ENCODE measurements around the gene ANKRD12. TPM values are rescaled to one million over a fixed set of nuclear protein-coding genes. Genes with fewer than 3 reads are reported as not detected.

Gene ANKRD12
- polyA plus RNA-seq, 2 donors = 6.1 to 33.0 TPM

DNA sequence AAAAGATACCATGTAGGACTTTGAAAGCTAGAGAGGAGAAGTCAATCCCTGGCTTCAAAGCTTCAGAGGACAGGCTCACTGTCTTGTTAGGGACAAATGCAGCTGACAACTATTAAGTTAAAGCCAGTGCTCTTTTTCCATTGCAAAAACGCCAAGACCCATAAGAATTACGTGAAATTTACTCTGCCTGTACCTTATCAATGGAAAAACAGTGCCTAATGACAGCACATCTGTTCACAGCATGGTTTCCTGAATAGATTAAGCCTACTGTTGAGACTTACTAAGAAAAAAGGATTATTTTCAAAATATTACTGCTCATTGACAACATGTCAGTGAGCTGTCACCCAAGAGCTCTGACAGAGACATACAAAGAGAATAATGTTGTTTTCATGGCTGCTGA, 52.9 kb downstream of the ANKRD12 start:
- no peak overlapping the region for H3K4me3 ChIP-seq (ENCODE audit: low read depth in 1 of 2, low read length in 2 of 2)
- no peaks in the 10 kb centered on the region for H3K9me3 ChIP-seq (ENCODE audit: control insufficient read depth in 2 of 2, insufficient read depth in 1 of 2, low read depth in 1 of 2, low read length in 1 of 2)
- H3K27me3 ChIP-seq (ENCODE audit: control insufficient read depth in 1 of 2, insufficient read depth in 2 of 2, low read length in 2 of 2) = no peaks in the 10 kb centered on the region
- peaks cover 0 to 2% of the 10 kb centered on the region in 2 donors for H3K36me3 ChIP-seq (ENCODE audit: control insufficient read depth in 2 of 2, insufficient read depth in 2 of 2, low read length in 1 of 2)
- 75 to 97% methylated on average over 2 of the region's 2 CpGs for WGBS, 2 donors
- no peaks in the 10 kb centered on the region for H3K4me1 ChIP-seq (ENCODE audit: control insufficient read depth in 2 of 2, insufficient read depth in 2 of 2, low read length in 1 of 2)
- no peak overlapping the region for H3K27ac ChIP-seq (ENCODE audit: low read depth in 2 of 2, low read length in 1 of 2)

- WGBS, 2 donors = 71 to 78% methylated on average over 2 of the region's 2 CpGs
- H3K4me1 ChIP-seq (ENCODE audit: control insufficient read depth in 2 of 2, insufficient read depth in 2 of 2, low read length in 1 of 2) = no peaks in the 10 kb centered on the region
- H3K36me3 ChIP-seq (ENCODE audit: control insufficient read depth in 2 of 2, insufficient read depth in 2 of 2, low read length in 1 of 2) = peaks cover 0 to 2% of the 10 kb centered on the region in 2 donors
- no peak overlapping the region for H3K27ac ChIP-seq (ENCODE audit: low read depth in 2 of 2, low read length in 1 of 2)
- H3K9me3 ChIP-seq (ENCODE audit: control insufficient read depth in 2 of 2, insufficient read depth in 1 of 2, low read depth in 1 of 2, low read length in 1 of 2) = no peaks in the 10 kb centered on the region
- H3K27me3 ChIP-seq (ENCODE audit: control insufficient read depth in 1 of 2, insufficient read depth in 2 of 2, low read length in 2 of 2) = no peaks in the 10 kb centered on the region
- no peak overlapping the region for H3K4me3 ChIP-seq (ENCODE audit: low read depth in 1 of 2, low read length in 2 of 2)
Measured at GRCh38 chr18:9191658-9192256, 55.2 kb downstream of the ANKRD12 start.

DNA sequence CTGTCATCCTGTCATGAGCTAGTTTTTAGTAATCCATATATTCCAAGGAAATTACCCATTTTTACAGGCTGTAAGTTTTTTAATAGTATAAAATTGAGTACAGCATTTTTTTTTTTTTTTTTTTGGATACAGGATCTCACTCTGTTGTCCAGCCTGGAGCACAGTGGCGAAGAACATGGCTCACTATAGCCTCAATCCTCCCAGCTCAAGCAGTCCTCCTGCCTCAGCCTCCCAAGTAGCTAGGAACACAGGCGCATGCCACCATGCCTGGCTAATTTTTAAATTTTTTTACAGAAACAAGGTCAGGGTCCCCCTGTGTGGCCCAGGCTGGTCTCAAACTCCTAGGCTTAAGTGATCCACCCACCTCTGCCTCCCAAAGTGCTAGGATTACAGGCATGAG, 56.5 kb downstream of the ANKRD12 start:
- Histone ChIP-seq H3K9me3 (ENCODE audit: control insufficient read depth in 2 of 2, insufficient read depth in 1 of 2, low read depth in 1 of 2, low read length in 1 of 2) (no peaks in the 10 kb centered on the region), H3K4me3 (ENCODE audit: low read depth in 1 of 2, low read length in 2 of 2) (no peak overlapping the region), H3K4me1 (ENCODE audit: control insufficient read depth in 2 of 2, insufficient read depth in 2 of 2, low read length in 1 of 2) (no peaks in the 10 kb centered on the region), H3K27ac (ENCODE audit: low read depth in 2 of 2, low read length in 1 of 2) (no peak overlapping the region), H3K36me3 (ENCODE audit: control insufficient read depth in 2 of 2, insufficient read depth in 2 of 2, low read length in 1 of 2) (no peaks in the 10 kb centered on the region), H3K27me3 (ENCODE audit: control insufficient read depth in 1 of 2, insufficient read depth in 2 of 2, low read length in 2 of 2) (no peaks in the 10 kb centered on the region)
- 97 to 99% methylated on average over 2 of the region's 2 CpGs for WGBS, 2 donors

DNA sequence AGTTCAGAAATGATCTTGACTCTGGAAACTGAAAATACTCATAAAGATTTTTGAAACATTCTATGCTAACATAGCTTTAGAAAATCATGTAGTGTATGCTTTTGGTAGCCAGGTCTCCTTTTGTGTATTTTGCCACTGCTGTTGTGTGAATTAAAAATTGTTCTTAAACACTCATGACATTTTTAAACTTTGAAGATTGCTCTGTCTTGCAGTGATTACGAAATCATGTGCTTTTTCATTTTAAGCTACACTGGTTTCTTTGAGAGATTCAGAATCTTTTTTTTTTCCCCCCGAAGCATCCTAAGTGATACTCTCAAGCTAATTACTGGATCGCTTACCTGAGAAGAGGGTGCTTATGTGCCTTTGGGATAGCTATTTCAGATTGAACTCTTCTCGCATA, 60.0 kb downstream of the ANKRD12 start:
- Histone ChIP-seq H3K4me3 (ENCODE audit: low read depth in 1 of 2, low read length in 2 of 2) (no peak overlapping the region), H3K27ac (ENCODE audit: low read depth in 2 of 2, low read length in 1 of 2) (no peak overlapping the region), H3K9me3 (ENCODE audit: control insufficient read depth in 2 of 2, insufficient read depth in 1 of 2, low read depth in 1 of 2, low read length in 1 of 2) (no peaks in the 10 kb centered on the region), H3K27me3 (ENCODE audit: control insufficient read depth in 1 of 2, insufficient read depth in 2 of 2, low read length in 2 of 2) (no peaks in the 10 kb centered on the region), H3K4me1 (ENCODE audit: control insufficient read depth in 2 of 2, insufficient read depth in 2 of 2, low read length in 1 of 2) (no peaks in the 10 kb centered on the region), H3K36me3 (ENCODE audit: control insufficient read depth in 2 of 2, insufficient read depth in 2 of 2, low read length in 1 of 2) (no peaks in the 10 kb centered on the region)
- 96% methylated on average over 4 of the region's 4 CpGs for WGBS, 2 donors

DNA sequence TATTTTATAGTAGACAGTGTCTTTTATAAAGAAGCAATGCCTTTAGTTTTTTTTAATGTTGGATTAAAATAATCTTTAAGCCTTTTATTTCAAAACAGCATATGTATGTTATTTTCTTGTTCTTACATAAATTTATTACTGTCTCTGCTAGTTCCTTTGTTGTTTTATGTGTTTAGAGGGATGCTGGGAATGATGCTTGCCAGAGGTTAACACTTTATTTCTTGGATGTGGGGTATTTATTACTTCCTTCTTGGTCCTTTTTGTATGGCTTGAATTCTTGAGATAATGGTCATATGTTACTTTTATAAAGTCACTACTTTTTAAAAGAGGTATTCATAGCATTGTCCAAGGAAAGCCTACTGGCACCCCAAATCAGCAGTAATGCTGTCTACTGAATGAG, 63.1 kb downstream of the ANKRD12 start:
- Histone ChIP-seq H3K4me3 (ENCODE audit: low read depth in 1 of 2, low read length in 2 of 2) (no peak overlapping the region), H3K4me1 (ENCODE audit: control insufficient read depth in 2 of 2, insufficient read depth in 2 of 2, low read length in 1 of 2) (no peaks in the 10 kb centered on the region), H3K27ac (ENCODE audit: low read depth in 2 of 2, low read length in 1 of 2) (no peak overlapping the region), H3K9me3 (ENCODE audit: control insufficient read depth in 2 of 2, insufficient read depth in 1 of 2, low read depth in 1 of 2, low read length in 1 of 2) (no peaks in the 10 kb centered on the region), H3K36me3 (ENCODE audit: control insufficient read depth in 2 of 2, insufficient read depth in 2 of 2, low read length in 1 of 2) (no peaks in the 10 kb centered on the region), H3K27me3 (ENCODE audit: control insufficient read depth in 1 of 2, insufficient read depth in 2 of 2, low read length in 2 of 2) (no peaks in the 10 kb centered on the region)

DNA sequence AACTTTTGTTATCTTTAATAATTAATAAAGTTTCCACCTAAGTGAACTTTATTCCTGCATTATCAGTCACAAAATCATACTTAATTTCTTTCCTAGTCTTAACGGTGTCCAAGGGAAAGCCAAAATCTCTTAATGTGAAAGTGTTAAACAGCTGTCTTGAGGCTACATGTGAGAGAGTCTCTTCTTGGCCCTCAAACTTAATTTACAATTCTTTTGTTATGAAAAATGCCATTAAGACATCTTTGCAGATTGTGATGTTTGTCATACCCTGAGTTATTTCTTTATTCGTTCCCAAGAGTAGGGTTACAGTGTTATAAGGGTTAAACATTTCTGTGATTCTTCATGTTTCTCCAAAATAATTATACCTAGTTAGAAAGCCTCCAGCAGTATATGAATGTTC, 64.6 kb downstream of the ANKRD12 start:
- Histone ChIP-seq H3K9me3 (ENCODE audit: control insufficient read depth in 2 of 2, insufficient read depth in 1 of 2, low read depth in 1 of 2, low read length in 1 of 2) (no peaks in the 10 kb centered on the region), H3K27me3 (ENCODE audit: control insufficient read depth in 1 of 2, insufficient read depth in 2 of 2, low read length in 2 of 2) (no peaks in the 10 kb centered on the region), H3K4me1 (ENCODE audit: control insufficient read depth in 2 of 2, insufficient read depth in 2 of 2, low read length in 1 of 2) (no peaks in the 10 kb centered on the region), H3K27ac (ENCODE audit: low read depth in 2 of 2, low read length in 1 of 2) (no peak overlapping the region), H3K36me3 (ENCODE audit: control insufficient read depth in 2 of 2, insufficient read depth in 2 of 2, low read length in 1 of 2) (no peaks in the 10 kb centered on the region), H3K4me3 (ENCODE audit: low read depth in 1 of 2, low read length in 2 of 2) (no peak overlapping the region)
- WGBS, 2 donors = 68 to 70% methylated on average over 2 of the region's 2 CpGs

GRCh38 chr18:9204659-9205058, 68.1 kb downstream of the ANKRD12 start:
- no peaks in the 10 kb centered on the region for H3K27me3 ChIP-seq (ENCODE audit: control insufficient read depth in 1 of 2, insufficient read depth in 2 of 2, low read length in 2 of 2)
- WGBS, 2 donors = 96 to 97% methylated on average over 5 of the region's 5 CpGs
- no peaks in the 10 kb centered on the region for H3K36me3 ChIP-seq (ENCODE audit: control insufficient read depth in 2 of 2, insufficient read depth in 2 of 2, low read length in 1 of 2)
- H3K4me1 ChIP-seq (ENCODE audit: control insufficient read depth in 2 of 2, insufficient read depth in 2 of 2, low read length in 1 of 2) = no peaks in the 10 kb centered on the region
- no peak overlapping the region for H3K4me3 ChIP-seq (ENCODE audit: low read depth in 1 of 2, low read length in 2 of 2)
- H3K27ac ChIP-seq (ENCODE audit: low read depth in 2 of 2, low read length in 1 of 2) = no peak overlapping the region
- no peaks in the 10 kb centered on the region for H3K9me3 ChIP-seq (ENCODE audit: control insufficient read depth in 2 of 2, insufficient read depth in 1 of 2, low read depth in 1 of 2, low read length in 1 of 2)

DNA sequence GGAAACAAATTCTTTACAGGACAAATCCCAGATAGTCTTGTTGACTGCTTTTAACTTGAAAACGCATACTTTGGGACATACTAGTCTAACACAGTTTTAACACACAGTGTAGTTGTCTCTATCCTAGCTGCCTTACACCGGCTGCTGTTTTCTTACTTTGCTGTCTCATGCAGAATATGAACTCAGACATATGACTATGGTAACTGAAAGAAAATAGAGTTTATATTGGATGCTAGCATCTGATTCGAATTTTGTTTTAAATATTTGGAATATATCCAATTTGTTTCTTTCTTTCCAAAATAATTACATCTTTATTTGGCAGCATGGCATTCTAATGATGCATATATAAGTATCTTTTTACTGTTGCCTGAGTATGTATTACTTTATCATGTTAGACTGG, 69.8 kb downstream of the ANKRD12 start:
- 68 to 74% methylated on average over 3 of the region's 3 CpGs for WGBS, 2 donors
- H3K27me3 ChIP-seq (ENCODE audit: control insufficient read depth in 1 of 2, insufficient read depth in 2 of 2, low read length in 2 of 2) = no peaks in the 10 kb centered on the region
- H3K36me3 ChIP-seq (ENCODE audit: control insufficient read depth in 2 of 2, insufficient read depth in 2 of 2, low read length in 1 of 2) = no peaks in the 10 kb centered on the region
- no peak overlapping the region for H3K4me3 ChIP-seq (ENCODE audit: low read depth in 1 of 2, low read length in 2 of 2)
- no peaks in the 10 kb centered on the region for H3K4me1 ChIP-seq (ENCODE audit: control insufficient read depth in 2 of 2, insufficient read depth in 2 of 2, low read length in 1 of 2)
- H3K27ac ChIP-seq (ENCODE audit: low read depth in 2 of 2, low read length in 1 of 2) = no peak overlapping the region
- no peaks in the 10 kb centered on the region for H3K9me3 ChIP-seq (ENCODE audit: control insufficient read depth in 2 of 2, insufficient read depth in 1 of 2, low read depth in 1 of 2, low read length in 1 of 2)

DNA sequence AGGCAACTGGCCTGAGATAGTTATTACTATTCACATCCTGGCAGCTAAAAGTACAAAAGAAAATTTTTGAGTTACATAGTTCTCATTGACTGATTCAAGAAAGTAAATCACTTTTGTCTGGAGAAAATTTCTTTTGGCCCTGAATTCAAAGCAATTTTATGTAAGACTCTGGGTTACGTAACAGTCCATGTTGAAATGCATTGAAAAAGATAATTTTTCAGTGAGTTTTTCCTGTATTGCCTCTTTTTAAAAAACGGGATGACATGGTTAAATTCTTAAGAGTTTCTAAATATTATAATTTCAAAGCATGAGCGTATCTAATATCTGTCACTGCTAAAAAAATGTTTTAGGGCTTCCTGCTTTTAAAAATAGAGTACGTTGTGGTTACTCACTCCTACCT, 72.7 kb downstream of the ANKRD12 start:
- Histone ChIP-seq H3K36me3 (ENCODE audit: control insufficient read depth in 2 of 2, insufficient read depth in 2 of 2, low read length in 1 of 2) (no peaks in the 10 kb centered on the region), H3K27me3 (ENCODE audit: control insufficient read depth in 1 of 2, insufficient read depth in 2 of 2, low read length in 2 of 2) (no peaks in the 10 kb centered on the region), H3K9me3 (ENCODE audit: control insufficient read depth in 2 of 2, insufficient read depth in 1 of 2, low read depth in 1 of 2, low read length in 1 of 2) (no peaks in the 10 kb centered on the region), H3K4me3 (ENCODE audit: low read depth in 1 of 2, low read length in 2 of 2) (no peak overlapping the region), H3K4me1 (ENCODE audit: control insufficient read depth in 2 of 2, insufficient read depth in 2 of 2, low read length in 1 of 2) (no peaks in the 10 kb centered on the region), H3K27ac (ENCODE audit: low read depth in 2 of 2, low read length in 1 of 2) (no peak overlapping the region)
- 69 to 87% methylated on average over 4 of the region's 4 CpGs for WGBS, 2 donors

DNA sequence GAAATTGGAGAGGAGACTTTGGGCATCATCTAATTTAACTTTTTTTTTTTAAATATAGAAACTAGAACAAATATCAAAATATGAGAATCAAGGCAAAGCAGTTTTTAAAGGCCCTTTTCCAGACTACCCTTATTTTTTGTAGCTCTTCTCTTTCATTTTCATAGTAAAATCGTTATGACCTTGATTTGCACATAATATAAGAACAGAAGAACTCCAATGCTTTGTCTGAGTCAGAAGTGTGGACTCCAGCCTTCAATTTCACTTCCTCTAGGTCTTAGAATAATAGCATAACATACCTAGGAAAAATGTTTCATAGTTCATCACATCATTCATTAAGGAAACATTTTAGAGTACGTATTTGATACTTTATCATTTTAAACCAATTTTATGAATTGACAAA, 74.4 kb downstream of the ANKRD12 start:
- Histone ChIP-seq H3K9me3 (ENCODE audit: control insufficient read depth in 2 of 2, insufficient read depth in 1 of 2, low read depth in 1 of 2, low read length in 1 of 2) (no peaks in the 10 kb centered on the region), H3K27me3 (ENCODE audit: control insufficient read depth in 1 of 2, insufficient read depth in 2 of 2, low read length in 2 of 2) (no peaks in the 10 kb centered on the region), H3K36me3 (ENCODE audit: control insufficient read depth in 2 of 2, insufficient read depth in 2 of 2, low read length in 1 of 2) (peaks cover 0 to 3% of the 10 kb centered on the region in 2 donors), H3K4me1 (ENCODE audit: control insufficient read depth in 2 of 2, insufficient read depth in 2 of 2, low read length in 1 of 2) (no peaks in the 10 kb centered on the region), H3K27ac (ENCODE audit: low read depth in 2 of 2, low read length in 1 of 2) (no peak overlapping the region), H3K4me3 (ENCODE audit: low read depth in 1 of 2, low read length in 2 of 2) (no peak overlapping the region)
- WGBS, 2 donors = 71 to 79% methylated on average over 2 of the region's 2 CpGs

Data from esophagus (tissue), 2 donors.